ENCODE results near the gene GALNT17.

The GALNT17 gene

GRCh38 chr7:71285571-71286145, 153.7 kb downstream of the GALNT17 start:
- no peak for DNase-seq (ENCODE audit: low spot score)

- DNase-seq (ENCODE audit: low spot score), result no peak
Observed at GRCh38 chr7:71286336-71286735, 154.4 kb downstream of the GALNT17 start.

DNA sequence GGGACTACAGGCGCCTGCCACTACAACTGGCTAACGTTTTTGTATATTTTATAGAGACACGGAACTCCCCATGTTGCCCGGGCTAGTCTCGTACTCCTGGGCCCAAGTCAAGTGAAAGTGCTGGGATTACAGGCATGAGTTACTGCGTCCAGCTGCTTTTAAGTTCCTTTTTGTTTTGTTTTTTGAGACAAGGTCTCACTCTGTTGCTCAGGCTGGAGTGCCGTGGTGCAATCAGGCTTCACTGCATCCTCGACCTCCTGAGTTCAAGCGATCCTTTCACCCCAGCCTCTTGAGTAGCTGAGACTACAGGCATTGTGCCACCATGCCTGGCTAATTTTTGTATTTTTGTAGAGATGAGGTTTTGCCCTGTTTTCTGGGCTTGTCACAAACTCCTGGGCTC, 155.0 kb downstream of the GALNT17 start:
- DNase-seq (ENCODE audit: low spot score), result no peak

GRCh38 chr7:71290452-71290851, 158.5 kb downstream of the GALNT17 start:
- no peak for DNase-seq (ENCODE audit: low spot score)

DNA sequence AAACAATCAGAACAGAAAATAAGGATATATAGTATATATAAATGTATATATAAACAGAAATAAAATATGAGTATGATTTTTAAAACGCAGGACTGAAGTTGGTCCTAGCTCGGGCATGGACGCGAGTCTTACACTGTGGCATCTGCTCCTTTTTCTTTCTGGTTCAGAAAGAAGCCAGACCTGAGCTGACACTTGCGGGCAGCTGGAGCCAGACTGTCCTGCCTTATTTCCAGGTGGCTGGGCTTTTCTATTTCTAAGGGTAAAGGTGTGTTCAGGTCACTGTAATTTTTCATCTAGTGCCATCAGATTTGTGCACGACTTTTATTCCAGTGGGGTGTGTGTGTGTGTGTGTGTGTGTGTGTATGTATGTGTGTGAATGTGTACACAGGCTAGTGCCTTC, 166.4 kb downstream of the GALNT17 start:
- DNase-seq (ENCODE audit: low spot score), result no peak

DNA sequence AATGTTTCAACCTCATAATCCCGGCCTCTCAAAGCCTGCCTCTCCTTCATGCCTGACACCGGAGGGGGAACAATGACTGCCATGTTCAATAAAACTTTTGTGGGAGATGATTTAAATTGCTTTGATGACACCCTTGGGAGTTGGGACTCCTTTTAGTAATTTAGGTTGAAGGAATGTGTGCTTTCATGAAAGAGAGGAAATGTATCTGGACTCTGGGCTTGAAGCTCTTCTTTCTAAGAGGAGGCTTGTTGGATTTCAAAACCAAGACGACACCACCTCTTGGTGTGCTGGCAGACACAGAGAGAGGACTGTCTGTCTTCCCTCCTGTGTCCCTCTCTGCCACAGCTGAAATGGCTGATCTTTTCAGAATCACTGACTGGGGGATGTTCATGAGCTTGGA, 168.1 kb downstream of the GALNT17 start:
- no peak for DNase-seq (ENCODE audit: low spot score)

DNA sequence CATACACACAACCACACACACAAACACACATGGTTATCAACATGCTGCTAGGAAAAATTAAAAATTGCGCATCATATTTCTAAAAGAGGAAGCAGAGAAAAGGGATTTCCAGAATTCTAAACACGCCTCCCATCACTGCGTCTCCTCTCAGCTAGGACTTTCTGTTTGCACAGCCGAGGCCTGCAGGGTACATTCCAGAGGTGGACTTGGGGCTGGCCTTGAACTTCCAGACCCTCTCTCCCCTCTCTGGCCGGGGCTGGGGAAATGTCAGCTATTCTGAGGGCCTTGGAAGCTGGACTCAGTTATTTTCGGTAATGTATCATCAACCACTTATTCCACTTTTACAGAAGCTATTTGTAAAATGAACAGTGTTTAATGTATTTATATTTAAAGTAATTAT, 168.7 kb downstream of the GALNT17 start:
- no peak for DNase-seq (ENCODE audit: low spot score)

DNA sequence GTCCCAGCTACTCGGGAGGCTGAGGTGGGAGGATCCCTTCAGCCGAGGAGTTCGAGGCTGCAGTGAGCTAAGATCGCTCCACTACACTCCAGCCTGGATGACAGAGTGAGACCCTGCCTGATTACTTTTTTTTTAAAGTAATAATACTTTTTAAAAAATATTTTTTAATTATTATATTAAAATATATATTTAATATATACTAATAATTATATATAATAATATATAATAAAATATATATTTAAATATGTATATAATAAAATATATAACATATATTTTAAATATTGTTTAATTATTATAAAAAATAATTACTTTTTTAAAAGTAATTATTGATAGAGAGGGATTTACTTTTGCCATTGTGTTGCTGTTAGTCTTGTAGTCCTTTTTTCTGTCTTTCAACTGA, 169.2 kb downstream of the GALNT17 start:
- no peak for DNase-seq (ENCODE audit: low spot score)

- DNase-seq (ENCODE audit: low spot score), result no peak
Observed at GRCh38 chr7:71303566-71303965, 171.6 kb downstream of the GALNT17 start.

GRCh38 chr7:71308096-71308495, 176.2 kb downstream of the GALNT17 start:
- DNase-seq (ENCODE audit: low spot score), result no peak

- no peak for DNase-seq (ENCODE audit: low spot score)
Observed at GRCh38 chr7:71311576-71311975, 179.6 kb downstream of the GALNT17 start.

GRCh38 chr7:71312755-71313490, 181.0 kb downstream of the GALNT17 start:
- no peak for DNase-seq (ENCODE audit: low spot score)

DNA sequence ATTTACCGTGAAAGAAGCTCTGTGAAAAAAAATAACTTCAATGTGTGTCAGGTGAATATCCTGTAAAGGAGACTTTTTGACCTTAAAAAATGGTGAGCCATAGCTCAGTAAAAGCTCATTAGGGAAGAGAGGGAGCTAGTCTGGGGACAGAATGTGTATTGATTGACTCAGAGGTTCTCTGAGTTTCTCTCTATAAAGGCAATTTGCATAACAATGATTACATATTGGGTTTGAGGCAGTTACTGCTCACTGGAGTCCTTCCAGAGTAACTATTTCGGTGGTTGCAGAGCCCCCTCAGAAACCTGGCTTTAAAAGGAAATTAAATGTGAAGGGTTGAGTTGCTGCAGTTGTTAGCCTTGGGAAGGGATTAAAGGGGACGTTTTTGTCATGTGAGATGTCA, 181.6 kb downstream of the GALNT17 start:
- no peak for DNase-seq (ENCODE audit: low spot score)

DNA sequence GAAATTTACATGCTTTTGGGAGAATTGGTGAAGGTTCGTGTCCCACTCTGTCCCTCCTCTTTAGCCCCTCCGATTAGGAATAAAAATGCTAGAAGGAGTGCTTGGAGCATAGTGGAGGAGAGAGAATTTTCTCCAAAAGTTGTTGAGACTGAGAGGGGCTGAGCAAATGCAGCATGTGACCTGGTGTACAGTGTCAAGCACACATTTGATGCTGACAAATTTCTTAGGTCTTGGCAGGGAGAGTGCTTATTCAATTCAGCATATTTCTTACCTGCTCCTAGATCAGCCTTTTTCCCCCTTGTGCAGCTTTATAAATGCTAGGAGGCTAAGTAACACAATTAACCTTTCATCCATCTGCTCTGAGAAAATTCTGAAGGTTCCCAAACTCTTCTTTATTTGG, 189.0 kb downstream of the GALNT17 start:
- DNase-seq (ENCODE audit: low spot score), result no peak

- DNase-seq (ENCODE audit: low spot score), result no peak
Observed at GRCh38 chr7:71322201-71322600, 190.3 kb downstream of the GALNT17 start.

DNA sequence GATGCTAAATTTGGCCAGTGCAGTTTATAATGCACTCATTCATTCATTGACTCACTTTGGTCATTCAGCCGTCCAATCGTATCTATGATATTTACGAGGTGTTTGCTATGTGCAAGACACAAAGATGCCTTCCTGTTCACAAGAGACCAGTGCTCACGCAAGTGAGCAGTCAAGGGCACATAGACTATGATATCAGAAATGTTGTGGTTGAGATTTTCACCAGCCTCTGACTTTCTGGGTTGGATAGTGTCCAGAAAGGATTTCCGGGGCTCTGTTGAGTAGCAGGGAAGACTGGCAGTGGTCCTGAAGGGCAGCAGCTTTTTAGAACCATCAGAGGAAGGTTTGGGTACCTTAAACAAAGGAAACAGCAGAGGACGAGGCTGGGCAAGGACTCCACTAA, 191.8 kb downstream of the GALNT17 start:
- no peak for DNase-seq (ENCODE audit: low spot score)

- no peak for DNase-seq (ENCODE audit: low spot score)
Observed at GRCh38 chr7:71325151-71325550, 193.2 kb downstream of the GALNT17 start.

- no peak for DNase-seq (ENCODE audit: low spot score)
Observed at GRCh38 chr7:71326595-71326994, 194.7 kb downstream of the GALNT17 start.

DNA sequence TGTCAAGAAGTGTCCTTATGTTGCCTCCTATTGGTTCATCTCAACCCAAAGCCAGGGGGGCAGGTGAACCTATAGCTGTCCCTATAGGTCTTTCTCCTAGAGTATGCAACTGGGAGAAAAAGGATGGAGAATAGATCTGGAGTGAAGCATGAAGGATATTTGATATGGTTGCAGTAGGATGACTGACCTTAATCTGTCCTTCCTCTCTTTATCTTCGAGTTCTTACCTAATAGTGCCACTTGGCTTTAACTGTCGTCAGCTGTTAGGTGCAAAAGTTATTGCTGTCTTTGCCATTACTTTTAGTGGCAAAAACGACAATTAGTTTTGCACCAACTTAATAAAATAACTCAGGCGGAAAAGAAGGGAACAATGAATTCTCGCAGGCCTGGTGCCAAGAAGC, 196.0 kb downstream of the GALNT17 start:
- no peak for DNase-seq (ENCODE audit: low spot score)

DNA sequence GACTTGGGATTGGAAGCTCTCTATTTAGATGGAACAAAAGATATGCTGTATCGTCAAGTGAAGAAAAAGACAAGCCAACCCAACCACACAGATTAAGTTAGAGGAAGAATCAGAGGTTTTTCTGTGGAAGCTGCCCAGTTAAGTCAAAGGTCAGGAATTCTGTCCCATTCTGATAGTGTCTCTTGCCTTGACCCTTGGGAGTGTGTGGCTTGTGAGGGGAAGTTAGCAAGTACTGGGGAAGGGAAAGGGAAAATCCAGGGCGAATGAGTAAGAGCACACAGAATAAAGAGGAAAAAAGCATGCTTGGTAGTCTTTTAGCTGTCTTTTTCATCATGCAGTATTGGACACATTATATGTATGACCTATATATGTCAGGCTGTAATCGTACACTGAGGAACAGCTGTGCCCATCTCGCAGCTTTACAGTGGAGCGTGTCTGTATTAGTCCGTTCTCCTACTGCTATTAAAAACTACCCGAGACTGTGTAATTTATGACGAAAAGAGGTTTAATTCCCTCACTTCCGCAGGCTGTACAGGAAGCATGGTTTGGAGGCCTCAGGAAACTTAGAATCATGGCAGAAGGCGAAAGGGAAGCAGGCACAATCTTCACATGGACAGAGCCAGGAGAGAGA, 197.2 kb downstream of the GALNT17 start:
- no peak for DNase-seq (ENCODE audit: low spot score)

GRCh38 chr7:71332207-71332606, 200.3 kb downstream of the GALNT17 start:
- DNase-seq (ENCODE audit: low spot score), result no peak

- no peak for DNase-seq (ENCODE audit: low spot score)
Observed at GRCh38 chr7:71334541-71334940, 202.6 kb downstream of the GALNT17 start.

- no peak for DNase-seq (ENCODE audit: low spot score)
Observed at GRCh38 chr7:71338866-71339265, 206.9 kb downstream of the GALNT17 start.

DNA sequence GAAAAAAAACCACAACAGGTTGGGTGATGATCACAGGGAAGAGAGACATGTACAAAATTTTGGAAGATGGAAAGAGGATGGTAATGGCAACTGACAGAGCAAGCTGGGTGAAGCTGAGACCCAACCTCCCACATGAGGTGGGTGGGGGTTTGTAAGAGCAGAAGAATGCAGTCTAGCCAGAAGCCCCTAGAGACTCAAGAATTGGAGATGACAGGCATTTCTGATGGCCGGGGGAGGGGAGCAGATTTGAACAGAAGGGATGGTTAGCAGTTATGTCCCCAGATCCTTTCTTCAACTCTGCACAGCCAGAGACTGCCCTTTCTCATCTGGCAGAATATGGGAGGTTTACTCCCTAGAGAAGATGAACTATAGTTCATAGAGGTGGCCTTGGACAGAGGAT, 208.0 kb downstream of the GALNT17 start:
- DNase-seq (ENCODE audit: low spot score), result no peak

All from HuH-7.5 (cell line).